ENCODE measurements around the gene UNC80.

The UNC80 gene

GRCh38 chr2:210046851-210047500 is 275.3 kb downstream of the UNC80 start:
- no peak for DNase-seq
